Measurements from ENCODE around the gene IMMP1L. TPM values are rescaled to one million over a fixed set of nuclear protein-coding genes. Genes with fewer than 3 reads are reported as not detected.

The IMMP1L gene, protein sequence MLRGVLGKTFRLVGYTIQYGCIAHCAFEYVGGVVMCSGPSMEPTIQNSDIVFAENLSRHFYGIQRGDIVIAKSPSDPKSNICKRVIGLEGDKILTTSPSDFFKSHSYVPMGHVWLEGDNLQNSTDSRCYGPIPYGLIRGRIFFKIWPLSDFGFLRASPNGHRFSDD
- total RNA-seq = 48.5 and 56.7 TPM in 2 replicates
- long read RNA-seq, partial matches to known transcripts = 4 of 22 reads
- long read RNA-seq, other reads (novel, unspliced or antisense) = 13 of 22 reads

DNA sequence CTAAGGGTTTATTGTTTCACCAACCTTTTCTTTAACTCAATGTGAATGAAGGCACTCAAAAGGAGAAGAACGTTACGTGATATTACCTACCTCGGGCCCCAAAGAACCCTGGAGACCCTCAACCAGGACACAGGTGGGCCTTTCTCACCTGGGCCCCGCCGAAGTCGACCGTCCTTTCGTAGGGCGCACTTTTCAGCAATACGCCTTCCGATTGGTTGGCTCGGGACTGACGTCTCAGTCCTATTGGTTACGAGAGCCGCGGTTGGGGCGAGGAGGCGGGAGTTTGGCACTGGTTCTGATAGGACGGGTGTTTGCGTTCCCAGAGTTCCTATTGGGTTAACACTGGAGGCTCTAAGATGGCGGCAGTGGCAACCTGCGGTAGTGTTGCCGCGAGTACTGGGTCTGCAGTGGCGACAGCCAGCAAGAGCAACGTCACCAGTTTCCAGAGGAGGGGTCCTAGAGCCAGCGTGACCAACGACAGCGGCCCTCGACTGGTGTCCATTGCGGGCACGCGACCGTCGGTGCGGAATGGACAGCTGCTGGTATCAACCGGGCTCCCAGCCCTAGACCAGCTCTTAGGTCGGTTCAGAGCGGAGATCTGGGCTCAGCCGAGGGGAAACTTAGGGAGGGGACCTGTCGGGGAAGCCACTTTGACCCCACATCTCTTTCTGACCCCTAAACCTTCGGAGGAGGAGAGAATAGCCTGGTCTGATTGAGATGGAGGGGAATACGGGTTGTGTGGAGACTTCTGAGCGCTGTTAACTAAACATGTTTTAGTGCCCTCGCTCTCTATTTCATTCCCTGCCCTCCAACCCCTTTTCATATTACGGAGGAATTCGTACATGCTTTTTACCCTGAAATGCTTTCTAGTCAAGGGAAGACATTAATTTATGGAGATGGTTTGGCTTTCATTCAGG, at the start of gene IMMP1L, which contains the start of gene ELP4:
Gene IMMP1L (minus strand): TSS at position 194 of the 917 bp plus-strand sequence. CDS start 46,346 bp downstream, outside the sequence.
Gene ELP4 (plus strand): TSS at position 339 of the 917 bp plus-strand sequence. CDS start 18 bp downstream, at position 357.
- H3K4me1 Mint-ChIP-seq (ENCODE audit: low read depth) = peaks cover 22% of the 10 kb centered on the region
- no peaks in the 10 kb centered on the region for H3K9me3 Mint-ChIP-seq (ENCODE audit: low read depth)

GRCh38 chr11:31558001-31558400, 48.6 kb upstream of the IMMP1L start:
- Mint-ChIP-seq H3K9me3 (ENCODE audit: low read depth) (no peaks in the 10 kb centered on the region), H3K36me3 (ENCODE audit: insufficient read depth) (peaks cover 2% of the 10 kb centered on the region), H3K4me3 (ENCODE audit: low read depth) (no peak overlapping the region), H3K27me3 (no peaks in the 10 kb centered on the region), H3K4me1 (ENCODE audit: low read depth) (no peaks in the 10 kb centered on the region), H3K27ac (no peak overlapping the region)
- TF ChIP-seq, protein P1, sequence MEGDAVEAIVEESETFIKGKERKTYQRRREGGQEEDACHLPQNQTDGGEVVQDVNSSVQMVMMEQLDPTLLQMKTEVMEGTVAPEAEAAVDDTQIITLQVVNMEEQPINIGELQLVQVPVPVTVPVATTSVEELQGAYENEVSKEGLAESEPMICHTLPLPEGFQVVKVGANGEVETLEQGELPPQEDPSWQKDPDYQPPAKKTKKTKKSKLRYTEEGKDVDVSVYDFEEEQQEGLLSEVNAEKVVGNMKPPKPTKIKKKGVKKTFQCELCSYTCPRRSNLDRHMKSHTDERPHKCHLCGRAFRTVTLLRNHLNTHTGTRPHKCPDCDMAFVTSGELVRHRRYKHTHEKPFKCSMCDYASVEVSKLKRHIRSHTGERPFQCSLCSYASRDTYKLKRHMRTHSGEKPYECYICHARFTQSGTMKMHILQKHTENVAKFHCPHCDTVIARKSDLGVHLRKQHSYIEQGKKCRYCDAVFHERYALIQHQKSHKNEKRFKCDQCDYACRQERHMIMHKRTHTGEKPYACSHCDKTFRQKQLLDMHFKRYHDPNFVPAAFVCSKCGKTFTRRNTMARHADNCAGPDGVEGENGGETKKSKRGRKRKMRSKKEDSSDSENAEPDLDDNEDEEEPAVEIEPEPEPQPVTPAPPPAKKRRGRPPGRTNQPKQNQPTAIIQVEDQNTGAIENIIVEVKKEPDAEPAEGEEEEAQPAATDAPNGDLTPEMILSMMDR (IDR thresholded peaks at IDR 0.05; ENCODE audit: unreplicated experiment) = no peak
- no peak for DNase-seq (ENCODE audit: low spot score, unreplicated experiment)

More for the DNA sequence above, at the start of gene IMMP1L, which contains the start of gene ELP4:
- DNase-seq (ENCODE audit: low spot score, unreplicated experiment) = peak; percentile 92
- TF ChIP-seq, protein P1 (IDR thresholded peaks at IDR 0.05; ENCODE audit: unreplicated experiment) = no peak
- Mint-ChIP-seq H3K4me3 (ENCODE audit: low read depth) (peak within 1 kb of the TSS; percentile 89), H3K27ac (peak within 1 kb of the TSS; percentile 99), H3K36me3 (ENCODE audit: insufficient read depth) (peaks cover 2% of the 10 kb centered on the region), H3K27me3 (no peaks in the 10 kb centered on the region)

- Mint-ChIP-seq H3K27ac (no peak overlapping the region), H3K4me3 (ENCODE audit: low read depth) (no peak overlapping the region), H3K9me3 (ENCODE audit: low read depth) (no peaks in the 10 kb centered on the region), H3K36me3 (ENCODE audit: insufficient read depth) (peaks cover 2% of the 10 kb centered on the region), H3K27me3 (no peaks in the 10 kb centered on the region), H3K4me1 (ENCODE audit: low read depth) (no peaks in the 10 kb centered on the region)
- no peak for DNase-seq (ENCODE audit: low spot score, unreplicated experiment)
- TF ChIP-seq, protein P1 (IDR thresholded peaks at IDR 0.05; ENCODE audit: unreplicated experiment) = no peak
Measured at GRCh38 chr11:31555938-31556337, 46.5 kb upstream of the IMMP1L start.

DNA sequence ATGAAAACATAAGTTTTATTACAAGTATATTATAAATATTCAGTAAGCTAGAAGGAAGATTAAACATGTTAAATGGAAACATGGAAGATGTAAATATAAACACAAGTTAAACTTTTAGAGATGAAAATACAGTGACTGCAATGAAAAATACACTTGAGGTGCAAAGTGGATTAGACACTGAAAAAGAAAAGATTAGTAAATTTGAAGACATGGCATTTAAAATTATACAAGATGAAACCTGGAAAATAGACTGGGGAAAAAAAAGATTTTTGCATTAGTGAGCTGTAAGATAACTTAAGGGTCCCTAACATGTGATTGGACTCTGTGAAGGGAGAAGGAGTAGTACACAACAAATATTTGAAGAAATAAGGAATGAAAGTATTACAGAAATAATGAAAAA, 33.4 kb upstream of the IMMP1L start:
- Mint-ChIP-seq H3K36me3 (ENCODE audit: insufficient read depth) (peaks cover 36% of the 10 kb centered on the region), H3K27me3 (no peaks in the 10 kb centered on the region), H3K9me3 (ENCODE audit: low read depth) (peaks cover 28% of the 10 kb centered on the region), H3K4me3 (ENCODE audit: low read depth) (no peak overlapping the region), H3K27ac (no peak overlapping the region), H3K4me1 (ENCODE audit: low read depth) (no peaks in the 10 kb centered on the region)
- TF ChIP-seq, protein P1 (IDR thresholded peaks at IDR 0.05; ENCODE audit: unreplicated experiment) = no peak
- DNase-seq (ENCODE audit: low spot score, unreplicated experiment) = no peak

GRCh38 chr11:31535479-31535878, 26.1 kb upstream of the IMMP1L start:
- Mint-ChIP-seq H3K9me3 (ENCODE audit: low read depth) (no peaks in the 10 kb centered on the region), H3K27ac (no peak overlapping the region), H3K4me1 (ENCODE audit: low read depth) (peaks cover 7% of the 10 kb centered on the region), H3K27me3 (no peaks in the 10 kb centered on the region), H3K4me3 (ENCODE audit: low read depth) (no peak overlapping the region), H3K36me3 (ENCODE audit: insufficient read depth) (peaks cover 8% of the 10 kb centered on the region)
- TF ChIP-seq, protein P1 (IDR thresholded peaks at IDR 0.05; ENCODE audit: unreplicated experiment) = no peak
- DNase-seq (ENCODE audit: low spot score, unreplicated experiment) = no peak

Measured in progenitor cell of endocrine pancreas (in vitro differentiated cells).